Adipose tissue (tissue), 3 donors: ENCODE data around the gene PRR23A. TPM values are rescaled to one million over a fixed set of nuclear protein-coding genes. Genes with fewer than 3 reads are reported as not detected.

Experiments
- H3K27ac ChIP-seq: one replicate; pipeline ENCODE4 v1.5.1; 2013; ENCODE audit warnings: low read depth, low read length
- WGBS, 3 donors: extraction: QIAGEN DNeasy Blood & Tissue Kit; methylation state at CpG; one replicate each; pipeline ENCODE4 v1.1.7; 2013; 5-methylcytosine and 5-hydroxymethylcytosine counted together
- polyA plus RNA-seq, 3 donors: library from polyadenylated mRNA; stranded (reverse); fragments of 200-250 nt; gene quantifications; one replicate each; pipeline ENCODE4 v1.2.3, GENCODE V29; 2013
- donor health status: healthy with polysubstance abuse.
- donor health status: Bipolar disorder and iron deficiency.
- donor health status: healthy.

The PRR23A gene
- polyA plus RNA-seq, 3 donors: not detected

DNA sequence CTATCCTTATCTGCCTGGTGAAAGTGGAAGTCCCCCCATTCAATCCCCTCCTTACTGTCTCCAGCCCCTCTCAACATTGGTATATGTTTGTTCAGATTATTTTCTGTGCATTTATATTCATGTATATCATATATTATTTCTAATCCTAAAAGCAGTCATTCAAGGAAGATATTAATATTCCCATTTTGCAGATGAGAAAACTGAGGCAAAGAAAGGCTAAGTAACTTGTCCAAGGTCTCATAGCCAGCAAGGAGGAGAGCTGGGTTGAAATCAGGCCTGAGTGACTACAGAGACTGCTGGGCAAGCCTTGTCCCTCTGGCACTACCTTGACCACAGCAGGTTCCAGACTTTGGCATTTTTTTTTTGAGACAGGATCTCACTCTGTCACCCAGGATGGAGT, 30.0 kb downstream of the PRR23A start:
- H3K27ac ChIP-seq: no peak overlapping the region

GRCh38 chr3:138975351-138975750, 30.7 kb downstream of the PRR23A start:
- no peak overlapping the region for H3K27ac ChIP-seq

DNA sequence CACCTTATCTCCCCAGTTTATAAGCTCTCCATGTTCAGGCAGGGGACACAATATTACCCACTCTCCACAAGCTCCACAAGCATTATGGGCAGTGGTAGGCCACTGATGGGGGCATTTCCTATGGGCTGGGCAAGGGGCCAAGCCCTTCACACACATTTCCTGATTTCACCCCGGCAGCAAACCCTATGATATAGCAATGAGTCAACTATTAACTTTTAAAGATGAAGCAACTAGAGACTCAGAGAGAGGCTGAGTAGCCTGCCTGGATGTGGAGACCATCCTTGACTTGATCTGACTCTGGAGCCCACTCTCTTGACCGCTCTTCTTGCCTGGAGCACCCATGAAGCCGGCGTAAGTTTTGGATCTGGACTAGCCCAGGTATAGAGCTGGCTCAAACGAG, 31.6 kb downstream of the PRR23A start:
- H3K27ac ChIP-seq: no peak overlapping the region
- 78 to 82% (median 79%) methylated on average over 5 of the region's 5 CpGs for WGBS, 3 donors

More at GRCh38 chr3:138975351-138975750, 30.7 kb downstream of the PRR23A start:
- 88 to 95% (median 92%) methylated on average over 8 of the region's 8 CpGs for WGBS, 3 donors

DNA sequence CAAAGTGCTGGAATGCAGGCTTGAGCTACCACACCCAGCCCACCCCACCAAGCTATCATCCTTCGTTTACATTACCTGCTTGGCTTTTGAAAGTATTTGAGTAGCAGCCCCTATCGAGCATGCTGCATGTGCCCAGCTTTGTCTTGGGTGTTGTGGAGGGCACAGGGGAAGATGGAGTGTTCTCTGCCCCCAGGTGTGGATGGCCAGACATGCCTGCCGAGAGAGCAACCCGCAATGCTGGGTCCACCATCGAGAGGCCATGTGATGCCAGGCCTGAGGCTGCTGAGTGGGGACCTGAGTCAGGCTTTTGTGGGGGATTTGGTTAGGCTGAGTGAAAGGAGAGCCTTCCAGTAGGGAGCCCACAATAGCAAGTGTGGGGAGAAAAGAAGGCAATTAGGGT, 33.1 kb downstream of the PRR23A start:
- WGBS, 3 donors: 85 to 90% (median 88%) methylated on average over 5 of the region's 5 CpGs
- H3K27ac ChIP-seq: no peak overlapping the region

GRCh38 chr3:138971766-138972320, 34.2 kb downstream of the PRR23A start:
- WGBS, 3 donors: 58 to 71% (median 67%) methylated on average over 6 of the region's 6 CpGs
- H3K27ac ChIP-seq: no peak overlapping the region

GRCh38 chr3:138964923-138965322, 41.1 kb downstream of the PRR23A start:
- H3K27ac ChIP-seq: no peak overlapping the region

GRCh38 chr3:138964264-138964663, 41.8 kb downstream of the PRR23A start:
- no peak overlapping the region for H3K27ac ChIP-seq
- WGBS, 3 donors: 84 to 94% (median 90%) methylated on average over 2 of the region's 2 CpGs

DNA sequence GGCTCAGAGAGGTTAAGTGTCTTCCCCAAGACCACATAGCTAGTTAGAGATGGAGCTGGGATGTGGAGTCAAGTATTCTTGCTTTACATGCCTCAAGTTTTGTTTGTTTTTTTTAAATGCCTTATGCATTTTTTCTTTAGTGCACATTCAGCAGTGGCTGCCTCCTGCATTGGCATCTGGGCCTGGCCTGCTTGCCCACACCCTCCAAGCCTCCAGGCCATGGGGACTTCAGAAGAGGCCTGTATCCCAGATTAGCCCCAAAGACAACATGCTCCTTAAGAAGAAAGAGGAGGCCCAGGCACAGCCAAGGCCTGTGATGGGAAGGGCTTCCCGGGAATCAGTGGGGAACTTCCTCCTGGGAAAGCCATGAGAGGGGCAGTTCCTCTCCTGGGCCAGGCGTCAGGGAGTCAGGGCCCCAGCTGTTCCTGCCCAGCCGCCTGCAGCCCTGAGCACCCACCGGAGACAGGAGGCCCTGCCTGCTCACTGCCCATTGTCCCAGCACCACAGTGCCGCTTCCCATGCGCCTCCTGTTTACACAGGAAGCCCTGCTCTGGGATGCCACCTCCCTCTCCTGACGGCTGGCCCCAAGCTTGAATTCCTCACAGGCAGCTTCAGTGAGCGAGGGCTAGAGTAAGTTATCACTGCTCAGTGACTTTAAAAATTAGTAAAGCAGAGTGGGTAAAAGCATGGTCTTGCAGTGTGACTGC, 43.1 kb downstream of the PRR23A start:
- 59 to 68% (median 61%) methylated on average over 8 of the region's 8 CpGs for WGBS, 3 donors
- H3K27ac ChIP-seq: no peak overlapping the region

- 3 to 9% (median 3%) methylated on average over 32 to 36 of the region's 36 CpGs for WGBS, 3 donors
Measured at GRCh38 chr3:138960417-138960852, 45.6 kb downstream of the PRR23A start.

More at GRCh38 chr3:138960417-138960852, 45.6 kb downstream of the PRR23A start:
- no peak overlapping the region for H3K27ac ChIP-seq

Other genes starting within 250 kb of the PRR23A start
- gene PIK3CB, start 171.3 kb downstream of the PRR23A start, polyA plus RNA-seq: 10 to 100 TPM in 2 of 3 donors, 1 to 10 TPM in 1; 8.2 to 16.5 (median 14.9) TPM
- gene FOXL2, start 59.1 kb downstream of the PRR23A start, polyA plus RNA-seq: under 1 TPM in 1 of 3 donors, not detected in 2; 0.01 TPM
- gene FOXL2NB, start 59.1 kb downstream of the PRR23A start, polyA plus RNA-seq: under 1 TPM in 1 of 3 donors, not detected in 2; 0.02 TPM
- not detected for gene PRR23B, start 14.7 kb upstream of the PRR23A start, polyA plus RNA-seq
- gene PRR23C, start 38.6 kb upstream of the PRR23A start, polyA plus RNA-seq: not detected